Muscle of leg (tissue), 11 donors: Measurements from ENCODE around the gene ARHGAP24. TPM values are rescaled to one million over a fixed set of nuclear protein-coding genes. Genes with fewer than 3 reads are reported as not detected.

Experiments
- DNase-seq: peaks from one replicate; pipeline ENCODE4 v3.0.0; 2013
- H3K27ac ChIP-seq: one replicate; pipeline ENCODE4 v1.5.1; 2013; ENCODE audit warnings: mild to moderate bottlenecking, low read length, control low read depth
- H3K27me3 ChIP-seq: one replicate; pipeline ENCODE4 v1.6.1; 2013; ENCODE audit warnings: low read length; ENCODE audit not compliant: control insufficient read depth, insufficient read depth
- H3K36me3 ChIP-seq: one replicate; pipeline ENCODE4 v1.6.1; 2013; ENCODE audit warnings: low read length; ENCODE audit not compliant: control insufficient read depth, insufficient read depth
- H3K4me1 ChIP-seq: one replicate; pipeline ENCODE4 v1.6.1; 2013; ENCODE audit warnings: low read length; ENCODE audit not compliant: control insufficient read depth, insufficient read depth
- H3K4me3 ChIP-seq: one replicate; pipeline ENCODE4 v1.5.1; 2013; ENCODE audit warnings: low read length, control low read depth
- H3K9me3 ChIP-seq: replicated peaks from 2 replicates; pipeline ENCODE4 v1.6.1; 2013; ENCODE audit warnings: low read depth, low read length; ENCODE audit not compliant: control insufficient read depth
- WGBS: methylation state at CpG from one replicate; pipeline ENCODE4 v1.1.5; 2013; ENCODE audit warnings: missing lambda C conversion rate; ENCODE audit not compliant: insufficient coverage; 5-methylcytosine and 5-hydroxymethylcytosine counted together
- polyA plus RNA-seq, 8 donors: library from polyadenylated mRNA; unstranded; fragments of 120-200 nt; gene quantifications; one replicate each; pipeline versions ENCODE4 v1.2.1 to v1.2.3, GENCODE V29; 2013; ENCODE audit warnings: inconsistent platforms in 1 of 8, low replicate concordance in 1 of 8; ENCODE audit not compliant: insufficient read length in 8 of 8, insufficient read depth in 1 of 8
- total RNA-seq: library from RNA; stranded (reverse); fragments of 120-200 nt; gene quantifications from one replicate; pipeline ENCODE4 v1.2.4, GENCODE V29; 2013

The ARHGAP24 gene
- total and polyA plus RNA-seq, 9 donors: 39.8 to 66.1 (median 48.9) TPM

- Histone ChIP-seq H3K4me3 (no peak overlapping the region), H3K27ac (no peak overlapping the region), H3K4me1 (peaks cover 10% of the 10 kb centered on the region), H3K9me3 (no peaks in the 10 kb centered on the region), H3K36me3 (peaks cover 3% of the 10 kb centered on the region), H3K27me3 (no peaks in the 10 kb centered on the region)
- 63% methylated on average over 2 of the region's 2 CpGs for WGBS
- no peak for DNase-seq
Observed at GRCh38 chr4:85937507-85937906, 462.6 kb downstream of the ARHGAP24 start.

- Histone ChIP-seq H3K27me3 (no peaks in the 10 kb centered on the region), H3K27ac (no peak overlapping the region), H3K36me3 (peaks cover 3% of the 10 kb centered on the region), H3K9me3 (no peaks in the 10 kb centered on the region), H3K4me1 (peaks cover 5% of the 10 kb centered on the region), H3K4me3 (no peak overlapping the region)
- no peak for DNase-seq
- 77% methylated on average over 2 of the region's 5 CpGs for WGBS
Observed at GRCh38 chr4:85938062-85938461, 463.1 kb downstream of the ARHGAP24 start.

- Histone ChIP-seq H3K4me1 (no peaks in the 10 kb centered on the region), H3K27me3 (no peaks in the 10 kb centered on the region), H3K27ac (no peak overlapping the region), H3K36me3 (peaks cover 6% of the 10 kb centered on the region), H3K9me3 (no peaks in the 10 kb centered on the region), H3K4me3 (no peak overlapping the region)
- WGBS: no CpG with 5 or more reads among the region's 2 CpGs
- DNase-seq: no peak
Observed at GRCh38 chr4:85938902-85939301, 464.0 kb downstream of the ARHGAP24 start.

GRCh38 chr4:85939595-85939994 lies 464.6 kb downstream of the ARHGAP24 start:
- DNase-seq: no peak
- H3K27me3 ChIP-seq: no peaks in the 10 kb centered on the region
- H3K36me3 ChIP-seq: peaks cover 6% of the 10 kb centered on the region
- H3K9me3 ChIP-seq: no peaks in the 10 kb centered on the region
- H3K4me1 ChIP-seq: no peaks in the 10 kb centered on the region
- H3K4me3 ChIP-seq: no peak overlapping the region
- no CpG with 5 or more reads among the region's 6 CpGs for WGBS
- no peak overlapping the region for H3K27ac ChIP-seq

- DNase-seq: no peak
- no peaks in the 10 kb centered on the region for H3K27me3 ChIP-seq
- peaks cover 6% of the 10 kb centered on the region for H3K36me3 ChIP-seq
- H3K9me3 ChIP-seq: no peaks in the 10 kb centered on the region
- no peak overlapping the region for H3K27ac ChIP-seq
- H3K4me3 ChIP-seq: no peak overlapping the region
- no peaks in the 10 kb centered on the region for H3K4me1 ChIP-seq
Observed at GRCh38 chr4:85940151-85940550, 465.2 kb downstream of the ARHGAP24 start.

DNA sequence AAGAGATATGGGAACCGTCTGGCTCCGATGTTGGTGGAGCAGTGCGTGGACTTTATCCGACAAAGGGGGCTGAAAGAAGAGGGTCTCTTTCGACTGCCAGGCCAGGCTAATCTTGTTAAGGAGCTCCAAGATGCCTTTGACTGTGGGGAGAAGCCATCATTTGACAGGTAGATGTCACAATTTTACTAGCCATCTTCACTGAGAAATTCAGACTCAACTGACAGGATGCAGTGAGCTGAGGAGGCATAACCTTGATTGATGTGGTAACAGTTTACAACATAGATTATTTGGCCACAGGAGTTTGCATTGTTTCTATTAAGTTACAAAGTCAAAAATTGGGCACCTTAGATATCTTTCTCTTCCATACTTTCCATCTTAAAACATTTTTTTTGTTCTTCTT lies 467.2 kb downstream of the ARHGAP24 start:
- no peaks in the 10 kb centered on the region for H3K27me3 ChIP-seq
- DNase-seq: no peak
- H3K4me1 ChIP-seq: no peaks in the 10 kb centered on the region
- H3K4me3 ChIP-seq: no peak overlapping the region
- peaks cover 6% of the 10 kb centered on the region for H3K36me3 ChIP-seq
- WGBS: 76% methylated on average over 4 of the region's 5 CpGs
- no peak overlapping the region for H3K27ac ChIP-seq
- no peaks in the 10 kb centered on the region for H3K9me3 ChIP-seq

DNA sequence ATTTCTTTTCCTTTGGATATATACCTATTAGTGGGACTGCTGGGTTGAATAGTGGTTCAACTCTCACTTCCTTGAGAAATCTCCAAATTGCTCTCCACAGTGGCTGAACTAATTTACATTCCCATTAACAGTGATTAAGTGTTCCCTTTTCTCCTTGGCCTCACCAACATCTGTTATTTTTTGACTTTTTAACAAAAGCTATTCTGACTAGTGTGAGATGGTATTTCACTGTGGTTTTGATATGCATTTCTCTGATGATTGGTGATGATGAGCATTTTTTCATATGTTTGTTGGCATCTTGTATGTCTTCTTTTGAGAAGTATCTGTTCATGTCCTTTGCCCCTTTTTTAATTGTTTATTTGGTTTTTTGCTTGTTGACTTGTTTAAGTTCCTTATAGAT lies 471.9 kb downstream of the ARHGAP24 start:
- Histone ChIP-seq H3K36me3 (peaks cover 3% of the 10 kb centered on the region), H3K4me3 (no peak overlapping the region), H3K27ac (no peak overlapping the region), H3K9me3 (no peaks in the 10 kb centered on the region), H3K27me3 (no peaks in the 10 kb centered on the region), H3K4me1 (no peaks in the 10 kb centered on the region)
- DNase-seq: no peak

DNA sequence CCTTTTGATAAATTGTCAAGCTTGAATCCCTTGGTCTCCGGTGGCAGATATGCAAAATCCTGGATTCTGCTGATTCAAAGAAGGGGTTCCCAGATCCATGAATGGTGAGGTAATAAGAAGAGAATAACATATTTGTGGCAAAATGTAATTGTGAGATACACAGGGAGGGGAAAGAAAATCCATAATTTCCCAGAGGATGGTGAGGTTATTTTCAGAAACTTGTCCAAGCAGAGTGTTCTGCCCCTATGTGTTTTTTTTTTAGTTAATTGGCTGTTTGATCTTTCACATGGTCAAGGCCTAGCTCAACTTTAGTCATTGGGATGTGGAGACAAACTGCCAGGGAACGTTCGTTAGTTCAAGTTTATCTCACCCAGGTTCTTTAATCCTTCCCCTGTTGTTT lies 476.1 kb downstream of the ARHGAP24 start:
- 71% methylated on average over 1 of the region's 3 CpGs for WGBS
- DNase-seq: no peak
- no peaks in the 10 kb centered on the region for H3K9me3 ChIP-seq
- no peak overlapping the region for H3K4me3 ChIP-seq
- peaks cover 7% of the 10 kb centered on the region for H3K4me1 ChIP-seq
- H3K36me3 ChIP-seq: peaks cover 2% of the 10 kb centered on the region
- no peak overlapping the region for H3K27ac ChIP-seq
- no peaks in the 10 kb centered on the region for H3K27me3 ChIP-seq

DNA sequence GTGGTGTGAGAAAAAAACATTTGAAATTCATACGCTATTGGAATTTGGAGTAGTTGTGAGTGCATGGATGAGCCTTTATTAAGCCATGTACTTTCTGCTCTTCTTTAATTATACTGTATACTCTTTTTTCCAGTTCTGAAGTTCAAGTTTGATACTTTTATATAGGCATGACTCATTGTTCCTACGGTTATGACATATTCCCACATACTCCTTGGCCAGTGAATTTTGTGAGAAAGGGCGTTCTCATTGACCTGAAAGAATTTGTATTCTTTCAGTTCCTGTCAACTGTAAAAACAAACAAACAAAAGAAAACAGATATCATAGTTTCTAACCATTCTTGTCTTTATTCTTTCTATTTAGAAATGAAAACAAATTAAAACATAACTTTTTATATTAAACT lies 477.6 kb downstream of the ARHGAP24 start:
- peak; percentile 77 for DNase-seq
- no CpG with 5 or more reads among the region's 3 CpGs for WGBS
- H3K27ac ChIP-seq: peak overlapping the region; percentile 77
- H3K4me1 ChIP-seq: peaks cover 7% of the 10 kb centered on the region
- no peaks in the 10 kb centered on the region for H3K27me3 ChIP-seq
- H3K36me3 ChIP-seq: peaks cover 2% of the 10 kb centered on the region
- H3K4me3 ChIP-seq: no peak overlapping the region
- H3K9me3 ChIP-seq: no peaks in the 10 kb centered on the region

DNA sequence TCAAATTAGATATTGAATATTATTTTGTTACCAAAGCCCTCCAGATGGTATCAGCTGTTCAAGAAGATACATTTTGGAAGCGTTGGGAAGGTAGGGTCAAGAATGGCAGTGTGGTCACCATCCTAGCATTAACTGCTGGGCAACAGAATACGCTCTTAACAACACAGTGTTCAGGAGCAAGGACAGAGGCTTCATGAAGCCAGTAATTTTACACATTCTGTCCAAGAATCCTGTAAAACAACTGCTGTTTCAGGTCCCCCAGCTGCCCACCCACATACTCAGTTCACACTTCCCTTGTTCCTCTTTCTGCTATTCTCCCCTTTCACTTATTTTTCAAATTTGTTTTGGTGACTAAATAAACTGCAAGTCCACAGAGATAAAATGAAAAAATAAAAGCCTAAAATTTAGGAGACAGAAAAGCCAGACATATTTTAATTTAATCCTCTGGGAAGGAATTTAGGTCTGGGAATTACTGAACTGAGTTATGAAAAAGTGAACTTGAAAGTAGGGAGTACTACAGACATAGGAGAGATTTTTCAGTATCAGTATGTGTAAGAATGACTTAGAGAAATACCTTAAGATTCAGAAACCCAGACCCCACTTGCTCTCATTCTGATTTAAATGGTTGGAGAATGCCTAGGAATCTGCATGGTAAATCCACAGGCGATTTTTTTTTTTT lies 478.2 kb downstream of the ARHGAP24 start:
- H3K27me3 ChIP-seq: no peaks in the 10 kb centered on the region
- peaks cover 7% of the 10 kb centered on the region for H3K4me1 ChIP-seq
- no peaks in the 10 kb centered on the region for H3K9me3 ChIP-seq
- 13% methylated on average over 1 of the region's 3 CpGs for WGBS
- DNase-seq: peak; percentile 85
- peak overlapping the region; percentile 77 for H3K27ac ChIP-seq
- no peak overlapping the region for H3K4me3 ChIP-seq
- H3K36me3 ChIP-seq: peaks cover 2% of the 10 kb centered on the region

DNA sequence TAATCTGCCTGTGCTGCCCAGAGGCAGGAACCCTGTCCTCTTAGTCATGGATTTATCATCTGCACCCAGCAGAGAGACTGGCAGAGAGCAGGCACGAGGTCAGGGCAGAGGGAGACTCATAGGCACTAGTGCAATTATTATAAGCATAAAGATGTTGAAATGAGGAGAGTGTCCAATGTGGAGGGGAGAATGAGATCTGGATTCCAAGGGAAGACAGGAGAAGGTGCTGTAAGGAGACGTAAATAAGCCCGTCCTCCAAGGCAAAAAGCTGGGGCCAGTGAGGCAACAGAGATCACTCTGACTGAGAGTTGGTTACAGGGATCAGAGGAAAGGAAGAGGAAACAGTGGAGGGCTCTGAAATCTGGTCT lies 478.7 kb downstream of the ARHGAP24 start:
- Histone ChIP-seq H3K36me3 (peaks cover 2% of the 10 kb centered on the region), H3K4me3 (no peak overlapping the region), H3K4me1 (peaks cover 7% of the 10 kb centered on the region), H3K27me3 (no peaks in the 10 kb centered on the region), H3K9me3 (no peaks in the 10 kb centered on the region), H3K27ac (peak overlapping the region; percentile 77)
- 69% methylated on average over 3 of the region's 3 CpGs for WGBS
- DNase-seq: no peak
